IPS DF 6.9 (cell line): Measurements from ENCODE around the gene TDRD10.
A peak's percentile ranks its signal among the peaks of the same experiment; 100 is the strongest.
"Not testable (repeated sequence)": the region's sequence is repeated elsewhere in the genome, so short reads cannot be mapped to it uniquely, and the experiment has no call there.

Experiments used
- DNase-seq: peaks from one replicate; pipeline ENCODE4 v3.0.0-alpha.2; 2013; ENCODE audit warnings: low read depth, low spot score
- H3K27ac ChIP-seq: one replicate; pipeline ENCODE4 v1.5.1; 2013; ENCODE audit warnings: low read length, control low read depth
- H3K27me3 ChIP-seq: 2 replicates; pipeline ENCODE4 v1.6.1; 2013; ENCODE audit warnings: mild to moderate bottlenecking, low read length; ENCODE audit not compliant: control insufficient read depth, insufficient read depth
- H3K36me3 ChIP-seq: 2 replicates; pipeline ENCODE4 v1.6.1; 2013; ENCODE audit warnings: low read length; ENCODE audit not compliant: control insufficient read depth, insufficient read depth
- H3K4me1 ChIP-seq: 2 replicates; pipeline ENCODE4 v1.6.1; 2013; ENCODE audit warnings: low read length; ENCODE audit not compliant: control insufficient read depth, insufficient read depth
- H3K4me3 ChIP-seq: 2 replicates; pipeline ENCODE4 v1.5.1; 2013; ENCODE audit warnings: mild to moderate bottlenecking, low read length
- H3K9me3 ChIP-seq: 2 replicates; pipeline ENCODE4 v1.6.1; 2013; ENCODE audit warnings: low read length, inconsistent platforms; ENCODE audit not compliant: control insufficient read depth, insufficient read depth
- WGBS: extraction: QIAGEN DNeasy Blood & Tissue Kit; methylation state at CpG from one replicate; pipeline ENCODE4 v1.1.7; 2013; ENCODE audit warnings: mixed read lengths, missing lambda C conversion rate; ENCODE audit not compliant: insufficient read length, insufficient coverage; 5-methylcytosine and 5-hydroxymethylcytosine counted together

Gene TDRD10

GRCh38 chr1:154514066-154514553 lies 12.1 kb downstream of the TDRD10 start:
- no peak for DNase-seq
- H3K27ac ChIP-seq = no peak overlapping the region
- WGBS = no CpG with 5 or more reads among the region's 7 CpGs

GRCh38 chr1:154517661-154518060 lies 15.6 kb downstream of the TDRD10 start:
- no peaks in the 10 kb centered on the region for H3K36me3 ChIP-seq

More at GRCh38 chr1:154514066-154514553, 12.1 kb downstream of the TDRD10 start:
- Histone ChIP-seq H3K36me3 (no peaks in the 10 kb centered on the region), H3K9me3 (no peaks in the 10 kb centered on the region), H3K27me3 (no peaks in the 10 kb centered on the region), H3K4me1 (no peaks in the 10 kb centered on the region), H3K4me3 (no peak overlapping the region)

GRCh38 chr1:154519591-154519991 lies 17.6 kb downstream of the TDRD10 start:
- DNase-seq = no peak
- Histone ChIP-seq H3K36me3 (no peaks in the 10 kb centered on the region), H3K27ac (no peak overlapping the region), H3K4me3 (no peak overlapping the region), H3K4me1 (no peaks in the 10 kb centered on the region), H3K9me3 (no peaks in the 10 kb centered on the region), H3K27me3 (no peaks in the 10 kb centered on the region)
- no CpG with 5 or more reads among the region's 9 CpGs for WGBS

More at GRCh38 chr1:154517661-154518060, 15.6 kb downstream of the TDRD10 start:
- Histone ChIP-seq H3K4me1 (no peaks in the 10 kb centered on the region), H3K27me3 (no peaks in the 10 kb centered on the region), H3K9me3 (no peaks in the 10 kb centered on the region), H3K27ac (no peak overlapping the region), H3K4me3 (no peak overlapping the region)
- WGBS = no CpG with 5 or more reads among the region's 11 CpGs
- no peak for DNase-seq

- no CpG with 5 or more reads among the region's 3 CpGs for WGBS
- no peak for DNase-seq
Observed at GRCh38 chr1:154520333-154520732, 18.3 kb downstream of the TDRD10 start.

GRCh38 chr1:154521695-154522094 lies 19.7 kb downstream of the TDRD10 start:
- Histone ChIP-seq H3K9me3 (no peaks in the 10 kb centered on the region), H3K4me1 (no peaks in the 10 kb centered on the region), H3K27me3 (no peaks in the 10 kb centered on the region), H3K36me3 (no peaks in the 10 kb centered on the region), H3K27ac (no peak overlapping the region), H3K4me3 (no peak overlapping the region)
- no peak for DNase-seq
- WGBS = no CpG with 5 or more reads among the region's 3 CpGs

More at GRCh38 chr1:154520333-154520732, 18.3 kb downstream of the TDRD10 start:
- Histone ChIP-seq H3K4me3 (no peak overlapping the region), H3K27ac (no peak overlapping the region), H3K36me3 (no peaks in the 10 kb centered on the region), H3K27me3 (no peaks in the 10 kb centered on the region), H3K4me1 (no peaks in the 10 kb centered on the region), H3K9me3 (no peaks in the 10 kb centered on the region)

- Histone ChIP-seq H3K27ac (no peak overlapping the region), H3K36me3 (no peaks in the 10 kb centered on the region), H3K4me3 (no peak overlapping the region), H3K27me3 (no peaks in the 10 kb centered on the region), H3K4me1 (no peaks in the 10 kb centered on the region), H3K9me3 (no peaks in the 10 kb centered on the region)
- DNase-seq = no peak
Observed at GRCh38 chr1:154524881-154525280, 22.9 kb downstream of the TDRD10 start.

- no peaks in the 10 kb centered on the region for H3K36me3 ChIP-seq
- WGBS = no CpG with 5 or more reads among the region's 6 CpGs
- no peaks in the 10 kb centered on the region for H3K4me1 ChIP-seq
- H3K9me3 ChIP-seq = no peaks in the 10 kb centered on the region
- no peak overlapping the region for H3K4me3 ChIP-seq
- no peak overlapping the region for H3K27ac ChIP-seq
- no peak for DNase-seq
- no peaks in the 10 kb centered on the region for H3K27me3 ChIP-seq
Observed at GRCh38 chr1:154527192-154527591, 25.2 kb downstream of the TDRD10 start.

- WGBS = no CpG with 5 or more reads among the region's 6 CpGs
- no peak overlapping the region for H3K27ac ChIP-seq
Observed at GRCh38 chr1:154529308-154529707, 27.3 kb downstream of the TDRD10 start.

GRCh38 chr1:154531950-154532349 lies 29.9 kb downstream of the TDRD10 start:
- not testable (repeated sequence) for H3K9me3 ChIP-seq, H3K4me1 ChIP-seq, DNase-seq, H3K27ac ChIP-seq, H3K36me3 ChIP-seq, H3K27me3 ChIP-seq, H3K4me3 ChIP-seq
- WGBS = no CpG with 5 or more reads among the region's 13 CpGs

More at GRCh38 chr1:154529308-154529707, 27.3 kb downstream of the TDRD10 start:
- DNase-seq = no peak
- Histone ChIP-seq H3K4me1 (no peaks in the 10 kb centered on the region), H3K36me3 (no peaks in the 10 kb centered on the region), H3K4me3 (no peak overlapping the region), H3K27me3 (no peaks in the 10 kb centered on the region), H3K9me3 (no peaks in the 10 kb centered on the region)

- H3K27me3 ChIP-seq = no peaks in the 10 kb centered on the region
- peak; percentile 50 for DNase-seq
- no peak overlapping the region for H3K27ac ChIP-seq
- WGBS = 100% methylated on average over 2 of the region's 11 CpGs
- no peaks in the 10 kb centered on the region for H3K9me3 ChIP-seq
- no peaks in the 10 kb centered on the region for H3K4me1 ChIP-seq
- H3K4me3 ChIP-seq = no peak overlapping the region
- H3K36me3 ChIP-seq = no peaks in the 10 kb centered on the region
Observed at GRCh38 chr1:154533952-154534844, 32.2 kb downstream of the TDRD10 start.

- DNase-seq = no peak
- no peak overlapping the region for H3K27ac ChIP-seq
- no peaks in the 10 kb centered on the region for H3K27me3 ChIP-seq
- H3K4me3 ChIP-seq = no peak overlapping the region
- H3K36me3 ChIP-seq = no peaks in the 10 kb centered on the region
- no CpG with 5 or more reads among the region's 7 CpGs for WGBS
- no peaks in the 10 kb centered on the region for H3K9me3 ChIP-seq
- H3K4me1 ChIP-seq = no peaks in the 10 kb centered on the region
Observed at GRCh38 chr1:154536570-154536969, 34.6 kb downstream of the TDRD10 start.
